GM12801 (cell line): ENCODE data around the gene PTPRD.

ENCODE experiments used
- TF ChIP-seq, protein P1 (sequence below): IDR thresholded peaks from one replicate; pipeline ENCODE4 v1.5.1; 2011; ENCODE audit warnings: control low read depth; ENCODE audit not compliant: insufficient read length; ENCODE audit errors: extremely low read depth

The PTPRD gene

GRCh38 chr9:9102295-9102694 lies 1510.5 kb downstream of the PTPRD start:
- TF ChIP-seq, protein P1, sequence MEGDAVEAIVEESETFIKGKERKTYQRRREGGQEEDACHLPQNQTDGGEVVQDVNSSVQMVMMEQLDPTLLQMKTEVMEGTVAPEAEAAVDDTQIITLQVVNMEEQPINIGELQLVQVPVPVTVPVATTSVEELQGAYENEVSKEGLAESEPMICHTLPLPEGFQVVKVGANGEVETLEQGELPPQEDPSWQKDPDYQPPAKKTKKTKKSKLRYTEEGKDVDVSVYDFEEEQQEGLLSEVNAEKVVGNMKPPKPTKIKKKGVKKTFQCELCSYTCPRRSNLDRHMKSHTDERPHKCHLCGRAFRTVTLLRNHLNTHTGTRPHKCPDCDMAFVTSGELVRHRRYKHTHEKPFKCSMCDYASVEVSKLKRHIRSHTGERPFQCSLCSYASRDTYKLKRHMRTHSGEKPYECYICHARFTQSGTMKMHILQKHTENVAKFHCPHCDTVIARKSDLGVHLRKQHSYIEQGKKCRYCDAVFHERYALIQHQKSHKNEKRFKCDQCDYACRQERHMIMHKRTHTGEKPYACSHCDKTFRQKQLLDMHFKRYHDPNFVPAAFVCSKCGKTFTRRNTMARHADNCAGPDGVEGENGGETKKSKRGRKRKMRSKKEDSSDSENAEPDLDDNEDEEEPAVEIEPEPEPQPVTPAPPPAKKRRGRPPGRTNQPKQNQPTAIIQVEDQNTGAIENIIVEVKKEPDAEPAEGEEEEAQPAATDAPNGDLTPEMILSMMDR, result no peak

DNA sequence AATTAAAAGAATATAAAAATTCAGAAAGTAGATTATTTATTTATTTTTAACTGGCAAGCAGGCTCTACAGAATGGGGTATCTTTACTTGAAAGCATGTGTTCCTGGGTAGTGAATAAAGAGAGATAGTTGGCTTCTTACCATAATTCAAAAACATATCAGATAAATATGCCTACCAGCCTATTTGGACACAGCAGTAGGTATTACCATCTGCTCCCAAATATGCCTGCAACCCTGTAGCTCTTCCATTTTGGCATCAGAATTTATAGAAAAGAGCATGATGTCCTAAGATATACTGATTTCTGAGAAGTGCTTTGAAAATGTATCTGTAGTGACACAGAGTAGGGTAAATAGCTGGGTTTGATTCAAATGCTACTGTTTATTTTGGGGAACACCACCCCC lies 1512.7 kb downstream of the PTPRD start:
- TF ChIP-seq, protein P1, result no peak

- TF ChIP-seq, protein P1, result no peak
These were observed 1513.2 kb downstream of the PTPRD start for GRCh38 chr9:9099646-9100045.

DNA sequence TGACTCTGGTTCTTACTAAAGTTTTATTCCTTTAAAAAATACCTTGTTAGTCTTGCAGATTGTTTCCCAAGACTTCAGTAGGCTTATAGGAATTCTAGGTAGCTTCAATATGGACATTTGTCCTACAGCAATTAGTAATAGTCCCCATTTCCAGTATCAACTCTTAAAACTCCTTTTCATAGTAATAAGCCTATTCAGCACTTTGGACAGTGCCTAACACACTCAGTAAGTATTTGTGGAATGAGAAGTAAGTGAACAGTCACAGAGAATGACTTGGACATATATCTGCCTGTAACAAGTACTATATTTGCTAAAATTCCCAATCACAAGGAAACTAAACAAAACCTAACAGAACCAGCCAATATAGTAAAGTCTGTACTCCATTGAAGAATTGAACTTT lies 1521.4 kb downstream of the PTPRD start:
- TF ChIP-seq, protein P1, result no peak

DNA sequence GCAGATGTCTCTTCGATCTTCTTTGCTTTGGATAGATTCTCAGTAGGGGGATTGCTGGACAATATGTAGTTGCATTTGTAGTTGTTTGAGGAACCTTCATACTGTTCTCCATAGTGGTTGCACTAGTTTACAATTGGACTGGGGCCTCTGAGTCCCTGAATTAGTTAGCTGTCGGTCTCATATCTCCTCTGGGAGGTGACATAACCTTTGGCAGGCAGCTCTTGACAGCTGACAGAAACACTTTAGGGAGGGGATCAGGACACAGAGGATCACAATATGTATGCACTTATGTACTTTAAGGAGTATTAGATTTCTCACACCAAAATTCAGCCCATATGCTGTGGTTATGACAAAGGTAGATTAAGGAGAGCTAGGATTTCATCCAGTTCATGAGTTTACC lies 1533.3 kb downstream of the PTPRD start:
- TF ChIP-seq, protein P1, result no peak

DNA sequence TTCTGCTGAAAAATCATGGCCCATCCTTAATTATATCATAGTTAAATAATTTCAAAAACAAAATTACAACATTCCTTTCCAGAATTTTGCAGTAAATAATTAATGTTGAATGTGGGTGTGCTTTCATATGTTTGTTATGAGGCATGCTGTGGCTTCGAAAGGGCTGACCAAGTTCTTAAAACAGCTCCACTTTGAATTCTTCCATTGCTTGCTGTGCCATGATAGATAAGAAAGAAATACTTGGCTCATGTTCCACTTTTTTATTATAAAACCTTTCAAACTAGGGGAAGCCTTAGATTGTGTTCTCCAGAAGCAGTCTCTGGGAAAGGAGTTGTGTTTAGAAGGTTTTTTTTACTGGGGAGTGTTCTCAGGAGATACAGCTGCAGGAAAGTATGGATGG lies 1534.5 kb downstream of the PTPRD start:
- TF ChIP-seq, protein P1, result no peak

DNA sequence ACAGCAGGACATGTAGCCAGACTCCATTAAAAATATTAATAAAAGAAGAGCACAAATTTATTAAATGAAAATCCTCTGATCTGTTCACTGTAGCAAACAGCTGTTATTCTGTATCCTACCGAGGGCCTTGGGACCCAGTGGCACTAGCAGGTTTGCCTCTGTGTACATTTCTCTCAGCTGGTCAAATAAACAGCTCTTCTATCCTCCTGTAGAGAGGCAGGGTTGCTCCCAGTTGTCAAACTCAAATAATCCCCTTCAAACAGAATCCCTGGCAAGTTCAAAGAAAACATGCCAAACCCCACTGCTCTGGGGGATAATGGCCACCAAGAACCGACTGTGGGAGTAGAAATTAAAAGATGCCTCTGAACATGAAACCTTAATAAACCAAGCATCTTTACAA lies 1551.2 kb downstream of the PTPRD start:
- TF ChIP-seq, protein P1, result no peak

DNA sequence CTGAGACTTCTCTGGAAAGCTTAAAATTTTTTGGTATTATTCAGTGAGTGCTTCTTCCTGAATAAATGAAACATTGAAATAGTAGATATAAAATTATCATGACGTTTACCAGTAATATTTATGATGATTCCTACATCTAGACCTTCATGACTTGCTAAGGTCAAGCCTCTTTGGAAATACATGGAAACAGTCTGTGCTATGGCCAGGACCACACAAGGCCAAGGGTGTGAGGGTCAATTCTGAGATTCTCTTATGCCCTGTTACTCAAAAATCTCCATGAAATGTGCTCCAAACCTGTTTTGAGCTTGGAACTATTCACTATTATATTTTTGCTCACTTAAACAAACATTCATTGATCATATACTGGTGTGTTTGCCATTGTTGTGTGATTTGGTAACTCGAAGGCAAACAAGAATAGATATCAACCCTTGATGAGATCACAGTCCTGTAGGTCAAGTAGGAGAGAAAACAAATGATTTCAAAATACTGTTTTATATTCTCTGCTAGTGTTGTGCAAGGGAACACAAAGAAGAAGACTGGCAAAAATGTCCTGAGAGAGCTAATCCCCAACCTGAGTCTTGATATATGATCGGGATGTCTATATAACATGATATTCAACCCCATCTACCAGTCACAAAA lies 1558.3 kb downstream of the PTPRD start:
- TF ChIP-seq, protein P1, result no peak
